GM13976 (cell line): ENCODE results near the gene NWD2.
"Not testable (repeated sequence)": the region's sequence is repeated elsewhere in the genome, so short reads cannot be mapped to it uniquely, and the experiment has no call there.

Experiments
- DNase-seq: peaks from one replicate; pipeline ENCODE4 v3.0.0; 2012; ENCODE audit warnings: low spot score
- CTCF ChIP-seq: IDR thresholded peaks from 2 replicates; pipeline ENCODE4 v1.5.1; 2012; ENCODE audit warnings: borderline replicate concordance, mild to moderate bottlenecking; ENCODE audit not compliant: insufficient read depth; ENCODE audit errors: extremely low read depth, missing control alignments, control extremely low read depth
- in situ Hi-C: fragments of 300-500 bp; cut with MboI; formaldehyde crosslinking; loops from one replicate; pipeline ENCODE4 v1.12.0; 2022; ENCODE audit warnings: low sequenced_read_pairs, mixed read lengths, inconsistent platforms; ENCODE audit not compliant: unreplicated experiment

Gene NWD2

GRCh38 chr4:37397505-37397904 lies 153.0 kb downstream of the NWD2 start:
- no peak for TF ChIP-seq CTCF
- in situ Hi-C loops, result no loop called here
- DNase-seq, result no peak

- peak; percentile 23 for DNase-seq
- TF ChIP-seq CTCF, result no peak
- in situ Hi-C loops, result no loop called here
Observed at GRCh38 chr4:37400241-37400881, 155.8 kb downstream of the NWD2 start.

GRCh38 chr4:37407938-37408826 lies 163.6 kb downstream of the NWD2 start:
- DNase-seq, in situ Hi-C loops: not testable (repeated sequence)

- DNase-seq, in situ Hi-C loops: not testable (repeated sequence)
Observed at GRCh38 chr4:37413612-37414011, 169.1 kb downstream of the NWD2 start.

- no peak for DNase-seq
- in situ Hi-C loops, result no loop called here
- no peak for TF ChIP-seq CTCF
Observed at GRCh38 chr4:37415845-37416369, 171.4 kb downstream of the NWD2 start.

- in situ Hi-C loops, result no loop called here
- no peak for DNase-seq
- TF ChIP-seq CTCF, result no peak
Observed at GRCh38 chr4:37421614-37422013, 177.1 kb downstream of the NWD2 start.

GRCh38 chr4:37422102-37422501 lies 177.6 kb downstream of the NWD2 start:
- TF ChIP-seq CTCF, result no peak
- in situ Hi-C loops, result no loop called here
- DNase-seq, result no peak
